Right lobe of liver (tissue), 6 donors: Measurements from ENCODE around the gene CD48. TPM values are rescaled to one million over a fixed set of nuclear protein-coding genes. Genes with fewer than 3 reads are reported as not detected.

Source experiments
- ATAC-seq, 4 donors: fragments of 200-7000 bp; cut with Tn5 transposase; one replicate each; pipeline ENCODE4 v1.9.1; 2020; ENCODE audit warnings: mild to moderate bottlenecking in 4 of 4, moderate library complexity in 4 of 4
- DNase-seq, 3 donors: peaks; one replicate each; pipeline ENCODE4 v3.0.0-alpha.2; 2020
- H3K27ac ChIP-seq, 3 donors: fragments of 200-600 bp; one replicate each; pipeline ENCODE4 v1.8.0; 2022
- H3K27me3 ChIP-seq, 2 donors: fragments of 200-600 bp; one replicate each; pipeline ENCODE4 v1.8.0; 2022
- H3K36me3 ChIP-seq, 4 donors: fragments of 200-600 bp; sonication (generic) in 1 of 4; one replicate each; pipeline versions ENCODE4 v1.5.1 to v1.8.0; 2017 to 2022; ENCODE audit warnings: control low read depth in 1 of 4
- H3K4me1 ChIP-seq, 4 donors: fragments of 200-600 bp; sonication (generic) in 1 of 4; one replicate each; pipeline versions ENCODE4 v1.5.1 to v1.8.0; 2017 to 2022; ENCODE audit warnings: control low read depth in 1 of 4
- H3K4me3 ChIP-seq, 3 donors: fragments of 200-600 bp; one replicate each; pipeline ENCODE4 v1.8.0; 2022
- H3K9me3 ChIP-seq, 4 donors: fragments of 200-600 bp; sonication (generic) in 1 of 4; one replicate each; pipeline versions ENCODE4 v1.5.1 to v1.8.0; 2017 to 2022; ENCODE audit warnings: control low read depth in 1 of 4
- POLR2A ChIP-seq: fragments of 450-650 bp; IDR thresholded peaks from one replicate; pipeline ENCODE4 v1.6.1; 2017; ENCODE audit warnings: antibody characterized with exemption, mild to moderate bottlenecking
- WGBS: methylation state at CpG from one replicate; pipeline ENCODE4 v1.1.6; 2018; ENCODE audit warnings: low coverage, low lambda C conversion rate; ENCODE audit not compliant: insufficient coverage; ENCODE audit errors: missing lambda C conversion rate; 5-methylcytosine and 5-hydroxymethylcytosine counted together
- intact Hi-C, 2 donors: fragments of 100-400 bp; cut with DNase I; formaldehyde crosslinking; loops; one replicate each; pipeline versions ENCODE4 v1.11.2 to v1.14.1; 2022
- total RNA-seq, 6 experiments: library from RNA; depleted of rRNA in 2 of 6; stranded (reverse); fragments of >200 nt in 2 of 6; fragmentation: NEBNext Ultra II Directional in 3 of 6; extraction: Animal tissue kit (Norgen Biotek cat#: 25700) in 3 of 6; gene quantifications; one replicate each; pipeline versions ENCODE4 v1.1.0 to v1.2.4, GENCODE V29; 2016 to 2023
- TF ChIP-seq, protein P1 (sequence below), 4 donors: fragments of 200-600 bp in 3 of 4; fragments of 450-650 bp in 1 of 4; IDR thresholded peaks; one replicate each; pipeline versions ENCODE4 v1.5.1 to v1.8.0; 2016 to 2022; ENCODE audit warnings: antibody characterized with exemption in 4 of 4, mild to moderate bottlenecking in 2 of 4
- donor health status: DM: no; HTN: yes; CAD: no.
- donor health status: DM: no; HTN: no; CAD: no.
- donor health status: DM: no; HTN: no; CAD: no.
- donor health status: DM: no; HTN: yes; CAD: no.
- donor health status: DM: no; HTN: yes; CAD: no.

The CD48 gene
- total RNA-seq, 6 experiments from 2014 or later, result 0.68 to 5.0 (median 3.4) TPM

DNA sequence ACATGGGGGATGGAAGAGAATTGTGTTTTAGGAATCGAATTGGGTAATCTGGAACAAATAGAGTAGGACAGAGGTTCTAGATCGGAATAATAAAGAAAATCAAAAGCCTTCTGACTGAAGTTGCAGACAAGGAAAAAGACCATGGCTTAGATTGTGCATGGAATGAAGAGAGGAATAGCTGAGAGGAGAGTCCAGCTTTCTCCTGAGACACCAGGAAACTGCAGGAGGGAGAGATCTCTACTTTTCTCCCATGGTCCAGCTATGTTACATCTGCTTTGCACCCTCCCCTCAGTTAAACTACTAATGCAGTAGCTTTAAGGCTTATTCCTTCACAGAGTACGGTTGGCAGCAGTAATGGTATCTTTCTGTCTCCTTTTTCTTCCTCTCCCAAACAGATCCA lies 40.8 kb upstream of the CD48 start:
- no peak for TF ChIP-seq POLR2A
- TF ChIP-seq, protein P1, sequence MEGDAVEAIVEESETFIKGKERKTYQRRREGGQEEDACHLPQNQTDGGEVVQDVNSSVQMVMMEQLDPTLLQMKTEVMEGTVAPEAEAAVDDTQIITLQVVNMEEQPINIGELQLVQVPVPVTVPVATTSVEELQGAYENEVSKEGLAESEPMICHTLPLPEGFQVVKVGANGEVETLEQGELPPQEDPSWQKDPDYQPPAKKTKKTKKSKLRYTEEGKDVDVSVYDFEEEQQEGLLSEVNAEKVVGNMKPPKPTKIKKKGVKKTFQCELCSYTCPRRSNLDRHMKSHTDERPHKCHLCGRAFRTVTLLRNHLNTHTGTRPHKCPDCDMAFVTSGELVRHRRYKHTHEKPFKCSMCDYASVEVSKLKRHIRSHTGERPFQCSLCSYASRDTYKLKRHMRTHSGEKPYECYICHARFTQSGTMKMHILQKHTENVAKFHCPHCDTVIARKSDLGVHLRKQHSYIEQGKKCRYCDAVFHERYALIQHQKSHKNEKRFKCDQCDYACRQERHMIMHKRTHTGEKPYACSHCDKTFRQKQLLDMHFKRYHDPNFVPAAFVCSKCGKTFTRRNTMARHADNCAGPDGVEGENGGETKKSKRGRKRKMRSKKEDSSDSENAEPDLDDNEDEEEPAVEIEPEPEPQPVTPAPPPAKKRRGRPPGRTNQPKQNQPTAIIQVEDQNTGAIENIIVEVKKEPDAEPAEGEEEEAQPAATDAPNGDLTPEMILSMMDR (IDR thresholded peaks at IDR 0.05), result no peak
- Histone ChIP-seq H3K9me3 (no peaks in the 10 kb centered on the region), H3K4me3 (no peak overlapping the region), H3K36me3 (no peaks in the 10 kb centered on the region), H3K27me3 (no peaks in the 10 kb centered on the region), H3K27ac (no peak overlapping the region), H3K4me1 (no peaks in the 10 kb centered on the region)
- intact Hi-C loops, result no loop called here
- WGBS, result 50% methylated on average over 3 of the region's 3 CpGs
- ATAC-seq, result no peak
- DNase-seq, result no peak

DNA sequence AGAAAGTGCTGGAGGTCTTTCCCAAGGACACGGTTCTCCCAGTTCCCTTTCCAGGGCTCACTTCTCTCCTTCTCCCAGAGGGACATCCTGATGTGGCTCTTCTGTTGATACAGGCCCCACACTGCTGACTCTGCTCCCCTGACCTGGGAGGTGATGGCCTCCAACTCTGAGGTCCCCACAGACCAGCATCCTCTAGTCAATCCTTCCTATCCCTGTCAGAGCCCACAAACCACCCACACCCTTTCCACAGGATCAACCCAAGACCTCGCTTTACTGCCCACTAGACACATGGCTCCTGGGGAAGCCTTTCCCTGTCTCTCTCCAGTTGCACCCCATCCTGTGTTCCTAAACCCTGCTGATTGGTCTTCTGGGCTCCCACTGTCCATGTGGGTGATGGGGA lies 39.0 kb upstream of the CD48 start:
- Histone ChIP-seq H3K27me3 (no peaks in the 10 kb centered on the region), H3K27ac (no peak overlapping the region), H3K36me3 (no peaks in the 10 kb centered on the region), H3K4me3 (no peak overlapping the region), H3K9me3 (no peaks in the 10 kb centered on the region), H3K4me1 (no peaks in the 10 kb centered on the region)
- ATAC-seq (no peak), DNase-seq (no peak)
- intact Hi-C loops, result no loop called here
- WGBS, result 50% methylated on average over 1 of the region's 2 CpGs
- no peak for TF ChIP-seq POLR2A
- TF ChIP-seq, protein P1 (IDR thresholded peaks at IDR 0.05), result no peak

DNA sequence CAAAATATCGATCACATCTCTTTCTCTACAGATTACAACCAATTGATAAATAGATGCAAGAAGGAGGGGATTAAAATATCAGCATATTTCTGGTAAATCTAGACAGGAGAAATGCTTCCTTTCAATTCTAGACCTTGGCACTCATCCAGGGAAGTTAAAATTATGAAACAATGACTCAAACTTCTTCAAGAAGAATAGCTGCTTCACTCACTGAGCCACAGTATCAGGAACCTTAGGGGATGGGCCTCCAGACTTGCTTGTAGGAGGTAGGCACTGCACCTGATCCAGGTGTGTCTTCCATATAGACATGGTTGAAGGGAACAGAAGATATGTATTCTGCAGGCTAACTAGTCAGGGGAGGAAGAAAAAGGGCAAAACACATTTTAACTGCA lies 37.3 kb upstream of the CD48 start:
- no peak overlapping the region for H3K4me3 ChIP-seq
- no peaks in the 10 kb centered on the region for H3K36me3 ChIP-seq
- no peak for DNase-seq
- 79% methylated on average over 1 of the region's 1 CpG for WGBS
- H3K27ac ChIP-seq, result no peak overlapping the region
- no peaks in the 10 kb centered on the region for H3K4me1 ChIP-seq
- ATAC-seq, result peak in 1 of 4 donors; percentile 26
- TF ChIP-seq, protein P1 (IDR thresholded peaks at IDR 0.05), result no peak
- TF ChIP-seq POLR2A, result no peak
- intact Hi-C loops, result no loop called here
- no peaks in the 10 kb centered on the region for H3K9me3 ChIP-seq
- H3K27me3 ChIP-seq, result no peaks in the 10 kb centered on the region

DNA sequence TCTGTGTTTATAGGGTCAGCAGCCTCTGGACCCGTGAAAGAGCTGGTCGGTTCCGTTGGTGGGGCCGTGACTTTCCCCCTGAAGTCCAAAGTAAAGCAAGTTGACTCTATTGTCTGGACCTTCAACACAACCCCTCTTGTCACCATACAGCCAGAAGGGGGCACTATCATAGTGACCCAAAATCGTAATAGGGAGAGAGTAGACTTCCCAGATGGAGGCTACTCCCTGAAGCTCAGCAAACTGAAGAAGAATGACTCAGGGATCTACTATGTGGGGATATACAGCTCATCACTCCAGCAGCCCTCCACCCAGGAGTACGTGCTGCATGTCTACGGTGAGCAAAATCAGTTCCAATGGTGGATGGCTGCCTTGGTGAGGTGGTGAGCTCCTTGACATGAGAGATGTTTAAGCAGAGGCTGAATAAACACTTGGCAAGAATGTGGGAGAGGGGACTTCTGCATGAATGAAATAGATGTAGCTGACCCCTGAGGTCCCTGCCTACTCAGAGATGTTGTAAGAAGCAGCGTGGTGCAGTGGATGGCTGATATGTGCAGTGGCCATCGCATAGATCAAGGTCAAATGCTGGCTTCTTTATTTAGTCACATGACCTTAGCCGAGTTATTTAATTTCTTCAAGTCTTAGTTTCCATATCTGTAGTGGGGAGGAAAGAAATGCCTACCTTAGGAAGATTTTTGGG lies 36.7 kb upstream of the CD48 start:
- TF ChIP-seq, protein P1 (IDR thresholded peaks at IDR 0.05), result peak in 1 of 4 donors; percentile 39
- TF ChIP-seq POLR2A, result no peak
- Histone ChIP-seq H3K27me3 (no peaks in the 10 kb centered on the region), H3K36me3 (no peaks in the 10 kb centered on the region), H3K27ac (no peak overlapping the region), H3K9me3 (no peaks in the 10 kb centered on the region), H3K4me1 (no peaks in the 10 kb centered on the region), H3K4me3 (no peak overlapping the region)
- intact Hi-C loops, result no loop called here
- 73% methylated on average over 8 of the region's 10 CpGs for WGBS
- peak in 3 of 4 donors; percentile 30 for ATAC-seq
- DNase-seq, result no peak

DNA sequence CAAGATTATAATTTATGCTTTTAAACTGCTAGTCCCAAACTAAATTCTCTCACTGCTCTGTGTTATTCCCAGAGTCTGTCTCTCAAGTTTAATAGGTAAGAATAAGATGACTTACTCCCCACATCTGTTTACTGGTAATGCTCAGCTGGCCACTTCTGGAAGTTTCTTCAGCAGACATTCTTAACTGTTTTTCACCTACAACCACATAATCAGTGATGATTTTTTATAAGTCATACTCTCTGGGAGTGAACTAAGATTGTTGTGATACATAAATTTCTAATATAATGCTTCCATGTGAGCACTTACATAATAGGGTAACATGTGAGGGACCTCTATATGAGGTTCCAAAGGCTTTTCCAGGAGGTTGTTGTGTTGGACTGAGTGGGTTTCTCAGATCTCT lies 36.1 kb upstream of the CD48 start:
- Histone ChIP-seq H3K9me3 (no peaks in the 10 kb centered on the region), H3K27me3 (no peaks in the 10 kb centered on the region), H3K36me3 (no peaks in the 10 kb centered on the region), H3K4me1 (no peaks in the 10 kb centered on the region), H3K27ac (no peak overlapping the region), H3K4me3 (no peak overlapping the region)
- DNase-seq (no peak), ATAC-seq (no peak)
- TF ChIP-seq, protein P1 (IDR thresholded peaks at IDR 0.05), result no peak
- TF ChIP-seq POLR2A, result no peak
- intact Hi-C loops, result no loop called here
